K562 (cell line): Measurements from ENCODE around the gene ARHGAP26. TPM values are rescaled to one million over a fixed set of nuclear protein-coding genes. Genes with fewer than 3 reads are reported as not detected.

ENCODE experiments used
- ATAC-seq: fragments of 200-7000 bp; cut with Tn5 transposase; 3 replicates; pipeline ENCODE4 v1.9.1; 2020; ENCODE audit warnings: moderate library complexity
- BruUV-seq: library from RNA; stranded (reverse); fragments of 400-500 nt; replicated peaks from 2 replicates; lab custom pipeline; 2021; lab: Mats Ljungman, UMichigan
- CTCF ChIA-PET: fragments of 300-600 bp; formaldehyde crosslinking; extraction: SDS; loops from one replicate; lab custom pipeline; 2021; ENCODE audit warnings: low intra/inter-chr PET ratio; lab: Yijun Ruan, JAX
- POLR2A ChIA-PET: fragments of 300-600, 350-650 bp; sonication (Branson Sonifier 250); formaldehyde crosslinking; extraction: SDS; loops from one replicate; lab custom pipeline; 2021; ENCODE audit warnings: antibody characterized with exemption, inconsistent platforms; lab: Yijun Ruan, JAX
- DNase-seq, 4 experiments: peaks; one replicate each; pipeline versions ENCODE4 v3.0.0 to v3.0.0-alpha.2; 2011 to 2018; ENCODE audit warnings: low spot score in 3 of 4, mixed read lengths in 3 of 4; ENCODE audit errors: extremely low read depth in 1 of 4
- FAIRE-seq: peaks from 2 replicates; lab custom pipeline; 2011; peaks lifted over from hg19 to GRCh38; lab: Jason Lieb, UNC
- H2AFZ ChIP-seq: 2 replicates; pipeline ENCODE4 v1.6.0; 2011; ENCODE audit warnings: low read depth, low read length, control low read depth, inconsistent platforms
- H3K27ac ChIP-seq: fragments of 200-600 bp; 3 replicates; pipeline ENCODE4 v1.8.0; 2011; ENCODE audit warnings: low read depth, mild to moderate bottlenecking, control low read depth, inconsistent platforms, low read length, moderate library complexity, mixed read lengths; ENCODE audit errors: extremely low read depth
- H3K27me3 ChIP-seq, 2 experiments: fragments of 300-600 bp in 1 of 2; 2 replicates in 1 of 2; 3 replicates in 1 of 2; pipeline versions ENCODE4 v1.6.0 to v1.8.0; 2011; ENCODE audit warnings: inconsistent platforms in 2 of 2, low read length in 2 of 2, mild to moderate bottlenecking in 1 of 2, mixed read lengths in 1 of 2, moderate library complexity in 1 of 2; ENCODE audit not compliant: control insufficient read depth in 2 of 2, insufficient read depth in 2 of 2
- H3K36me3 ChIP-seq: fragments of 300-600 bp; 3 replicates; pipeline ENCODE4 v1.8.0; 2011; ENCODE audit warnings: mild to moderate bottlenecking, low read length, inconsistent platforms; ENCODE audit not compliant: control insufficient read depth, insufficient read depth
- H3K4me1 ChIP-seq, 2 experiments: fragments of 200-600 bp in 1 of 2; replicated peaks in 1 of 2; 2 replicates in 1 of 2; 3 replicates in 1 of 2; pipeline versions ENCODE4 v1.5.1 to v1.8.0; 2011; ENCODE audit warnings: inconsistent platforms in 2 of 2, low read length in 2 of 2, mild to moderate bottlenecking in 1 of 2, mixed read lengths in 1 of 2, moderate library complexity in 1 of 2; ENCODE audit not compliant: control insufficient read depth in 2 of 2, insufficient read depth in 2 of 2
- H3K4me2 ChIP-seq: 2 replicates; pipeline ENCODE4 v1.6.1; 2011; ENCODE audit warnings: low read length, control low read depth, inconsistent platforms, mixed read lengths; ENCODE audit not compliant: insufficient read depth
- H3K4me3 ChIP-seq: fragments of 200-600 bp; sonication (generic), shearing (Covaris generic); 2 replicates; pipeline ENCODE4 v1.5.1; 2016; ENCODE audit warnings: control low read depth, inconsistent platforms
- H3K79me2 ChIP-seq: fragments of 200-600 bp; 3 replicates; pipeline ENCODE4 v1.8.0; 2011; ENCODE audit warnings: low read length, inconsistent platforms; ENCODE audit not compliant: control insufficient read depth, insufficient read depth
- H3K9ac ChIP-seq, 2 experiments: 2 replicates each; pipeline versions ENCODE4 v1.6.0 to v1.6.1; 2011; ENCODE audit warnings: low read depth in 2 of 2, low read length in 2 of 2, control low read depth in 1 of 2, inconsistent platforms in 1 of 2, mild to moderate bottlenecking in 1 of 2, mixed read lengths in 1 of 2; ENCODE audit not compliant: insufficient read depth in 1 of 2
- H3K9me1 ChIP-seq: one replicate; pipeline ENCODE4 v1.6.0; 2011; ENCODE audit warnings: inconsistent platforms, mild to moderate bottlenecking, low read length, moderate library complexity; ENCODE audit not compliant: control insufficient read depth, insufficient read depth
- H3K9me3 ChIP-seq: replicated peaks from 2 replicates; pipeline ENCODE4 v1.5.1; 2011; ENCODE audit warnings: low read depth, low read length, inconsistent platforms; ENCODE audit not compliant: control insufficient read depth, insufficient read depth
- H4K20me1 ChIP-seq: replicated peaks from 2 replicates; pipeline ENCODE4 v1.6.1; 2011; ENCODE audit warnings: low read length, inconsistent platforms, mixed read lengths; ENCODE audit not compliant: control insufficient read depth, insufficient read depth
- CLOCK ChIP-seq: fragments of 250-450 bp; sonication (Bioruptor Pico); IDR thresholded peaks from 2 replicates; pipeline ENCODE4 v1.4.0; 2020; ENCODE audit warnings: mild to moderate bottlenecking, moderate library complexity, borderline replicate concordance
- FOXA1 ChIP-seq: fragments of 450-650 bp; IDR thresholded peaks from 2 replicates; pipeline ENCODE4 v1.6.1; 2016; ENCODE audit warnings: mild to moderate bottlenecking, borderline replicate concordance
- HDAC8 ChIP-seq: fragments of 450-650 bp; IDR thresholded peaks from 2 replicates; pipeline ENCODE4 v1.6.1; 2016; ENCODE audit warnings: mild to moderate bottlenecking, missing genetic modification characterization, moderate library complexity, missing compliant biosample characterization
- JUND ChIP-seq, 2 experiments: IDR thresholded peaks; 2 replicates in 1 of 2; 3 replicates in 1 of 2; pipeline ENCODE4 v1.6.1; 2011; ENCODE audit warnings: borderline replicate concordance in 2 of 2, low read depth in 2 of 2, low read length in 2 of 2, improper control_type of control experiment in 1 of 2, missing biosample characterization in 1 of 2, missing genetic modification characterization in 1 of 2, missing genetic modification reagents in 1 of 2
- MAFG ChIP-seq: fragments of 450-650 bp; conservative IDR thresholded peaks from 2 replicates; pipeline ENCODE4 v1.6.1; 2016; ENCODE audit warnings: missing genetic modification characterization, missing compliant biosample characterization
- MAFK ChIP-seq: IDR thresholded peaks from 2 replicates; pipeline ENCODE4 v1.6.1; 2011; ENCODE audit warnings: low read length, improper control_type of control experiment
- NFXL1 ChIP-seq: fragments of 450-650 bp; formaldehyde crosslinking; IDR thresholded peaks from 2 replicates; pipeline ENCODE4 v1.4.0; 2021; ENCODE audit warnings: mild to moderate bottlenecking
- SMAD3 ChIP-seq: fragments of 450-650 bp; formaldehyde crosslinking; conservative IDR thresholded peaks from 2 replicates; pipeline ENCODE4 v1.4.0; 2020; ENCODE audit warnings: mild to moderate bottlenecking
- SP2 ChIP-seq: IDR thresholded peaks from 2 replicates; pipeline ENCODE4 v1.6.1; 2011; ENCODE audit warnings: mild to moderate bottlenecking, low read depth, low read length, moderate library complexity; ENCODE audit not compliant: poor library complexity, severe bottlenecking; ENCODE audit errors: extremely low read depth
- ZBTB12 ChIP-seq: fragments of 250-450 bp; sonication (Bioruptor Pico); IDR thresholded peaks from 2 replicates; pipeline ENCODE4 v1.4.0; 2020
- ZBTB9 ChIP-seq: fragments of 450-650 bp; formaldehyde crosslinking; IDR thresholded peaks from 2 replicates; pipeline ENCODE4 v1.4.0; 2020; ENCODE audit warnings: mild to moderate bottlenecking, moderate library complexity
- ZNF551 ChIP-seq: fragments of 250-450 bp; sonication (Bioruptor Pico); IDR thresholded peaks from 2 replicates; pipeline ENCODE4 v1.5.0; 2021; ENCODE audit warnings: mild to moderate bottlenecking, moderate library complexity
- WGBS: fragments of 100-300 bp; shearing (Covaris generic); methylation state at CpG from one replicate; pipeline ENCODE4 v1.1.6; 2016; ENCODE audit warnings: low coverage, mixed read lengths; ENCODE audit not compliant: insufficient coverage; ENCODE audit errors: missing lambda C conversion rate; 5-methylcytosine and 5-hydroxymethylcytosine counted together
- in situ Hi-C: fragments of 300-500 bp; cut with MboI; formaldehyde crosslinking; loops from 4 replicates; pipeline ENCODE4 v1.15.0; 2018; ENCODE audit warnings: inconsistent platforms, mixed read lengths
- intact Hi-C: fragments of 100-400 bp; cut with micrococcal nuclease; formaldehyde crosslinking; loops from 2 replicates; pipeline ENCODE4 v1.14.2; 2022
- polyA plus RNA-seq, 8 experiments: library from polyadenylated mRNA; depleted of rRNA in 4 of 8; stranded (reverse) in 5 of 8; unstranded in 3 of 8; fragments of >200 nt; fragmentation: Nextera tagmentation in 2 of 8; fragmentation: Illumina TruSeq in 1 of 8; extraction: Ambion mirVana in 2 of 8; extraction: Trizol in 1 of 8; gene quantifications; 2 replicates each; pipeline versions ENCODE4 v1.2.1 to v1.2.3, GENCODE V29; 2011 to 2014; ENCODE audit warnings: inconsistent platforms in 1 of 8, missing spikeins in 1 of 8
- total RNA-seq, 7 experiments: library from RNA; depleted of rRNA in 6 of 7; stranded (reverse); fragments of >200 nt in 6 of 7; fragmentation: Illumina TruSeq in 2 of 7; extraction: Trizol in 2 of 7; gene quantifications; 2 replicates each; pipeline versions ENCODE4 v1.2.1 to v1.2.3, GENCODE V29; 2011 to 2021; ENCODE audit warnings: low replicate concordance in 1 of 7

Gene ARHGAP26
- total and polyA plus RNA-seq, 9 of the 15 experiments (the other 6 are each of a cell fraction or from before 2014, with no cell fraction given) = 0.13 to 1.1 (median 0.55) TPM

GRCh38 chr5:142725231-142726187 lies 44.7 kb upstream of the ARHGAP26 start (continued):
- TF ChIP-seq ZNF551 (CRISPR knock-in tag) (no peak), ZBTB9 (peak; percentile 27; the same call in 1 of the 2 replicates), HDAC8 (tag) (peak; percentile 11; the same call in 1 of the 2 replicates)

GRCh38 chr5:142726188-142726731 lies 43.9 kb upstream of the ARHGAP26 start:
- CTCF ChIA-PET = interaction anchor here (0.7 kb wide), 1 partner anchor 240 kb away, joined by 3 read pairs; no protein-coding TSS in a partner anchor
- H3K4me2 ChIP-seq = no peak overlapping the region
- no peak overlapping the region for H3K27ac ChIP-seq
- H3K9ac ChIP-seq = no peak overlapping the region
- DNase-seq (no peak), FAIRE-seq (no peak), ATAC-seq (no peak)
- no peaks in the 10 kb centered on the region for H3K9me3 ChIP-seq
- POLR2A ChIA-PET = interaction anchor here (1.5 kb wide), 1 partner anchor 10 kb away, joined by 3 read pairs; no protein-coding TSS in a partner anchor
- no peaks in the 10 kb centered on the region; a peak in 1 of 5 replicates for H3K4me1 ChIP-seq
- intact Hi-C loops = no loop called here
- BruUV-seq = no TSS peak
- H3K9me1 ChIP-seq = no peaks in the 10 kb centered on the region
- H3K27me3 ChIP-seq = peaks cover 0 to 22% of the 10 kb centered on the region in 2 experiments; a peak in 3 of 5 replicates
- no peaks in the 10 kb centered on the region for H3K36me3 ChIP-seq
- H3K79me2 ChIP-seq = no peaks in the 10 kb centered on the region
- in situ Hi-C loops = no loop called here
- H4K20me1 ChIP-seq = no peaks in the 10 kb centered on the region
- WGBS = 32% methylated on average over 2 of the region's 2 CpGs
- H3K4me3 ChIP-seq = no peak overlapping the region
- no peak overlapping the region for H2AFZ ChIP-seq
- TF ChIP-seq SP2 (no peak), MAFK (peak; percentile 20; the same call in 1 of the 2 replicates), FOXA1 (no peak), MAFG (tag) (peak; percentile 60), NFXL1 (CRISPR knock-in tag) (peak; percentile 72; the same call in 1 of the 2 replicates), CLOCK (CRISPR knock-in tag) (no peak), SMAD3 (CRISPR knock-in tag) (0 out of 2 replicates have a peak, but pooled peaks have one; percentile 7), ZBTB12 (CRISPR knock-in tag) (no peak), JUND (IDR thresholded peaks at IDR 0.05; ENCODE audit: borderline replicate concordance, low read depth, low read length) (peak; percentile 55; the same call in 1 of the 2 replicates), JUND (tag; IDR thresholded peaks at IDR 0.05; ENCODE audit: borderline replicate concordance, low read depth, low read length) (no peak; the same call in 2 of the 3 replicates)
